ENCODE measurements around the gene ENDOU. TPM values are rescaled to one million over a fixed set of nuclear protein-coding genes. Genes with fewer than 3 reads are reported as not detected.

Gene ENDOU
- total and polyA plus RNA-seq, 9 donors, result 0.69 to 3.6 (median 1.4) TPM

DNA sequence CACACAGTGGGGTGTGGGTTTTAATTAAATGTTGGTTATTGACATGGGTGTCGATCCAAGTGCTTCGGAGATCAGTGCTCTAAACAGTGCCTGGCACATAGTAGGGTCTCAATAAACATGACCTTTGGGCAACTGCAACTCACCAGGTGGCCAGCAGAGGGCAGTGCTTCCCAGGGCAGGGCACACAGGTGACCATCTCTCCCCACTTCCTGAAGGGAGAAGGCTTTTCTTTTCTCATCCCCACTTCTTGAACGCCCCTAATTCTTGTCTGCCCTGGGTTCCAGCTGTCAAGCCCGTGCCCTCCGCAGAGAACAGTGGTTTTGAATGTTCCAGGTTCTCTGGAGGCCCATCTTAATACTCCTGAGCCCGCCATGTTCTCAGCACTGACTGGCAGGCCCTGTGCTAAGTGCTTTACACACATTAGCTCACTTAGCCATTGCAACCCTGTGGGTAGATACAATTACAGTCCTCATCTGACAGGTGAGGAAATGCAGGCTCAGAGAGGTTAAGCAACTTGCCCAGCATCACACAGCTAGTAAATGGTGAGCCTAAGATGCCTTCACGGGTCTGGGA, 17.0 kb upstream of the ENDOU start:
- intact Hi-C loops (cut with DNase I), result loop anchor here in 2 of 4 donors (2.0 to 5.0 kb wide), 3 partner anchors 35 to 96 kb away; partner anchors contain the start of gene RPAP3 (in 1 of the 2)
- H3K36me3 ChIP-seq, result no peaks in the 10 kb centered on the region
- H3K4me1 ChIP-seq (ENCODE audit: insufficient read depth), result peaks cover 12% of the 10 kb centered on the region
- WGBS, 3 donors, result 77 to 82% (median 82%) methylated on average over 7 of the region's 7 CpGs
- H3K27ac ChIP-seq, result peak overlapping the region in 1 of 2 donors; percentile 51
- H3K4me3 ChIP-seq, result no peak overlapping the region
- TF ChIP-seq POLR2A (IDR thresholded peaks at IDR 0.05) (no peak), EP300 (IDR thresholded peaks at IDR 0.05) (no peak)
- TF ChIP-seq, protein P1, sequence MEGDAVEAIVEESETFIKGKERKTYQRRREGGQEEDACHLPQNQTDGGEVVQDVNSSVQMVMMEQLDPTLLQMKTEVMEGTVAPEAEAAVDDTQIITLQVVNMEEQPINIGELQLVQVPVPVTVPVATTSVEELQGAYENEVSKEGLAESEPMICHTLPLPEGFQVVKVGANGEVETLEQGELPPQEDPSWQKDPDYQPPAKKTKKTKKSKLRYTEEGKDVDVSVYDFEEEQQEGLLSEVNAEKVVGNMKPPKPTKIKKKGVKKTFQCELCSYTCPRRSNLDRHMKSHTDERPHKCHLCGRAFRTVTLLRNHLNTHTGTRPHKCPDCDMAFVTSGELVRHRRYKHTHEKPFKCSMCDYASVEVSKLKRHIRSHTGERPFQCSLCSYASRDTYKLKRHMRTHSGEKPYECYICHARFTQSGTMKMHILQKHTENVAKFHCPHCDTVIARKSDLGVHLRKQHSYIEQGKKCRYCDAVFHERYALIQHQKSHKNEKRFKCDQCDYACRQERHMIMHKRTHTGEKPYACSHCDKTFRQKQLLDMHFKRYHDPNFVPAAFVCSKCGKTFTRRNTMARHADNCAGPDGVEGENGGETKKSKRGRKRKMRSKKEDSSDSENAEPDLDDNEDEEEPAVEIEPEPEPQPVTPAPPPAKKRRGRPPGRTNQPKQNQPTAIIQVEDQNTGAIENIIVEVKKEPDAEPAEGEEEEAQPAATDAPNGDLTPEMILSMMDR (IDR thresholded peaks at IDR 0.05), result peak; percentile 65 to 95 (median 93)
- peak in 4 of 5 donors; percentile 68 to 77 (median 74) for DNase-seq
- no peaks in the 10 kb centered on the region for H3K9me3 ChIP-seq
- H3K27me3 ChIP-seq, result no peaks in the 10 kb centered on the region

DNA sequence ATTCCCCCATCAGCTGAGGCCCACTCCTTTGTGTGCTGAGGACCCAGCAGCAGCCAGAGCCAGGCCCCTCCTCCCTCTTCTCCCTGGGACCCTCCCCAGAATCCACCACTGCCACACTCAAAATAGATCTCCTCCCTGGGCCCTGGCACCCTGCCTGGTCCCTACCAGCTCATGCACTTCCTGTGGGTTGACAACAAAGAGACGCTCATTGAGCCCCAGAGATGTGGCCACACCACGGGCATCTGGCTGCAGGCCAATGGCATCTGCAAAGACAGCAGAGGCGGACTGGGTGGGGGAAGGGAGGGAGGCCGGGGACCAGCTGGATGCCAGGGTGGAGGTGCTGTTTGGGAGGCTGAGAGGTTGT, 16.0 kb upstream of the ENDOU start:
- peak in 4 of 5 donors; percentile 47 to 78 (median 68) for DNase-seq
- Histone ChIP-seq H3K36me3 (no peaks in the 10 kb centered on the region), H3K4me1 (ENCODE audit: insufficient read depth) (peaks cover 18% of the 10 kb centered on the region), H3K9me3 (no peaks in the 10 kb centered on the region), H3K27ac (peak overlapping the region; percentile 51 to 52), H3K27me3 (no peaks in the 10 kb centered on the region), H3K4me3 (no peak overlapping the region)
- 48 to 50% (median 49%) methylated on average over 4 of the region's 4 CpGs for WGBS, 3 donors
- TF ChIP-seq, protein P1 (IDR thresholded peaks at IDR 0.05), result no peak
- TF ChIP-seq EP300 (IDR thresholded peaks at IDR 0.05) (no peak), POLR2A (IDR thresholded peaks at IDR 0.05) (no peak)
- intact Hi-C loops (cut with DNase I), result loop anchor here in 2 of 4 donors (5.0 kb wide), 2 partner anchors 34 to 36 kb away; partner anchors contain the start of gene RPAP3 (in 1 of the 2)

DNA sequence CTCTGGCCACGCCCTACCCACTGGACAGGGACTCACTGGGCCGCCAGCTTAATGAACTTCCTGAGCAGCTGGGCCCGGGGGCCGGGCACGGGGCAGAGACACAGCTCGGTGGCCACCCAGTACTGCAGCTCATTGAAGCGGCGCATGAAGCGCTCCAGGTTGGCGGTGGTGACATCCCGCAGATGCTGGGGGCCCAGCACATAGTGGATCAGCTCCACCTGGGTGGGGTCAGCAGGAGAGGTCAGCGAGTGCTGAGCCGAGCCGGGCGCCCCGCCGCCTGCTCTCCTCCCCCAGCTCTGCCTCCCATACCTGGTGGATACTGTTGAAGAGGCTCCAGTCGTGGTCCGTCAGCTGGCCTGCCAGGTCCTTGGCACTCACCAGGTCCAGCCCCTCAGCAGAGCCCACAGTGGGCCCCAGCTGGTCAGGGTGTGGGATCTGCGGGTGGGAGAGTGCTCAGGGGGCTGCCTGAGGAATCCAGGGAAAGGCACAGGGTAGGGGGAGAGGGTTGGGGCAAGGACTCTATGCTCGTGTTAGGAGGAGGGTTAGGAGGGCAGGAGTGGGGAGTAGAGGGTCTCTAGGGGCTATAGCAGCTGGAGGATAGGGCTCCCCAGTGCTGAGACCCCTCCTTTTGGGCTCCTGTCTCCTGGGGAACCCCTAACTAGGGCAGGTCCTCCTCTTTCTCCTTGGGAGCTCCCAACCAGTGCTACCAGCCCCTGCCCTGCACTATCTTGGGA, 15.5 kb upstream of the ENDOU start:
- H3K4me1 ChIP-seq (ENCODE audit: insufficient read depth), result peaks cover 23% of the 10 kb centered on the region
- H3K4me3 ChIP-seq, result no peak overlapping the region
- TF ChIP-seq, protein P1 (IDR thresholded peaks at IDR 0.05), result no peak
- TF ChIP-seq POLR2A (IDR thresholded peaks at IDR 0.05) (no peak), EP300 (IDR thresholded peaks at IDR 0.05) (no peak)
- no peaks in the 10 kb centered on the region for H3K9me3 ChIP-seq
- peak overlapping the region; percentile 51 to 52 for H3K27ac ChIP-seq
- no peak for DNase-seq
- intact Hi-C loops (cut with DNase I), result loop anchor here in 2 of 4 donors (5.0 kb wide), 2 partner anchors 33 to 37 kb away; partner anchors contain the start of gene RPAP3 (in 1 of the 2)
- H3K27me3 ChIP-seq, result no peaks in the 10 kb centered on the region
- WGBS, 3 donors, result 77 to 81% (median 78%) methylated on average over 21 of the region's 21 CpGs
- no peaks in the 10 kb centered on the region for H3K36me3 ChIP-seq

DNA sequence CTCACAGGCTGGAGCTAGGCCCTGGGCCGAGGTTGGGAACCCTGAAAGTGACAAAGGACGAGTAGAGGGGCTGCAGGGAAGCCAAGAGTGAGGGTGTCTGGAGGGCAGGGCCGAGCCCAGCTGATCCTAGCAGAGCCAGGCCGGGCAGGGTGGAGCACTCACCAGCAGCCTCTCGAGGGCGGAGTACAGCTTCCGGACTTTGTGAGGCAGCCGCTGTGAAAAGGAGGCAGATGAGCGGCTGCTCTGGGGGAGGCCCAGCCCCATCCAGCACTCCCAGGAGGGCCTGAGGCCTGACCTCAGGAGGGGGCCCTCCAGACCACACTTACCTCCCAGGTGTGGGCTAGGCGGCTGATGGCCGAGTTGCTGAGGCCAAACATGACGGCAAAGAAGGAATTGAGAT, 14.7 kb upstream of the ENDOU start:
- DNase-seq, result no peak
- Histone ChIP-seq H3K4me3 (no peak overlapping the region), H3K4me1 (ENCODE audit: insufficient read depth) (peaks cover 31% of the 10 kb centered on the region), H3K27me3 (no peaks in the 10 kb centered on the region), H3K9me3 (no peaks in the 10 kb centered on the region), H3K27ac (peak overlapping the region; percentile 48 to 51), H3K36me3 (no peaks in the 10 kb centered on the region)
- 84 to 93% (median 86%) methylated on average over 12 of the region's 12 CpGs for WGBS, 3 donors
- intact Hi-C loops (cut with DNase I), result loop anchor here in 3 of 4 donors (5.0 to 10.0 kb wide), 3 partner anchors 33 to 95 kb away; partner anchors contain the start of gene RPAP3 (in 1 of the 3)
- TF ChIP-seq, protein P1 (IDR thresholded peaks at IDR 0.05), result no peak
- TF ChIP-seq EP300 (IDR thresholded peaks at IDR 0.05) (no peak), POLR2A (IDR thresholded peaks at IDR 0.05) (no peak)

Measured in ovary (tissue), 9 donors.